Stimulated activated CD8-positive, alpha-beta memory T cell treated with anti-CD3 and anti-CD28 coated beads, Interleukin-7, amount 100 ng/mL, for 1 hour (primary cell): Measurements from ENCODE around the gene LAMC3.

Experiments used
- DNase-seq, 2 donors: peaks; one replicate each; pipeline ENCODE4 v3.0.0-alpha.2; 2020; ENCODE audit warnings: low read depth in 2 of 2

LAMC3 gene

GRCh38 chr9:130977811-130978221, 31.2 kb upstream of the LAMC3 start:
- no peak for DNase-seq

GRCh38 chr9:130979591-130980385, 29.2 kb upstream of the LAMC3 start:
- DNase-seq = no peak

GRCh38 chr9:130980526-130980925, 28.4 kb upstream of the LAMC3 start:
- DNase-seq = no peak

- no peak for DNase-seq
Measured at GRCh38 chr9:130981002-130981755, 27.8 kb upstream of the LAMC3 start.

- DNase-seq = no peak
Measured at GRCh38 chr9:130981756-130982137, 27.2 kb upstream of the LAMC3 start.

- DNase-seq = no peak
Measured at GRCh38 chr9:130982636-130983358, 26.2 kb upstream of the LAMC3 start.

- DNase-seq = no peak
Measured at GRCh38 chr9:130983359-130983670, 25.7 kb upstream of the LAMC3 start.

GRCh38 chr9:130983970-130984369, 25.0 kb upstream of the LAMC3 start:
- no peak for DNase-seq

- no peak for DNase-seq
Measured at GRCh38 chr9:130984521-130984920, 24.5 kb upstream of the LAMC3 start.

GRCh38 chr9:130985029-130985428, 23.9 kb upstream of the LAMC3 start:
- no peak for DNase-seq

- no peak for DNase-seq
Measured at GRCh38 chr9:130985606-130986162, 23.3 kb upstream of the LAMC3 start.

- no peak for DNase-seq
Measured at GRCh38 chr9:130986356-130986965, 22.5 kb upstream of the LAMC3 start.

- no peak for DNase-seq
Measured at GRCh38 chr9:130987054-130987453, 21.9 kb upstream of the LAMC3 start.

GRCh38 chr9:130987738-130988399, 21.1 kb upstream of the LAMC3 start:
- DNase-seq = no peak

GRCh38 chr9:130988400-130988747, 20.6 kb upstream of the LAMC3 start:
- no peak for DNase-seq

GRCh38 chr9:130988905-130989304, 20.1 kb upstream of the LAMC3 start:
- DNase-seq = no peak

- no peak for DNase-seq
Measured at GRCh38 chr9:130989391-130989790, 19.6 kb upstream of the LAMC3 start.

- DNase-seq = no peak
Measured at GRCh38 chr9:130989891-130990290, 19.1 kb upstream of the LAMC3 start.

- no peak for DNase-seq
Measured at GRCh38 chr9:130990306-130990977, 18.5 kb upstream of the LAMC3 start.

GRCh38 chr9:130990978-130991777, 17.8 kb upstream of the LAMC3 start:
- no peak for DNase-seq
